Liver (tissue), 9 donors: ENCODE measurements around the gene SERP2. TPM values are rescaled to one million over a fixed set of nuclear protein-coding genes. Genes with fewer than 3 reads are reported as not detected.

Experiments used
- DNase-seq: peaks from one replicate; pipeline ENCODE4 v3.0.0-alpha.2; 2017; ENCODE audit warnings: low spot score
- H3K27ac ChIP-seq, 2 donors: one replicate each; pipeline ENCODE4 v1.7.0; 2013; ENCODE audit warnings: inconsistent platforms in 2 of 2, low read length in 2 of 2, control low read depth in 1 of 2, low read depth in 1 of 2, mild to moderate bottlenecking in 1 of 2
- H3K27me3 ChIP-seq, 4 donors: one replicate each; pipeline versions ENCODE4 v1.6.1 to v1.7.0; 2013; ENCODE audit warnings: low read length in 3 of 4, inconsistent platforms in 1 of 4, mild to moderate bottlenecking in 1 of 4, moderate library complexity in 1 of 4; ENCODE audit not compliant: control insufficient read depth in 4 of 4, insufficient read depth in 4 of 4
- H3K36me3 ChIP-seq, 4 donors: one replicate each; pipeline versions ENCODE4 v1.6.1 to v1.7.0; 2013; ENCODE audit warnings: low read length in 3 of 4, mild to moderate bottlenecking in 3 of 4, low read depth in 1 of 4, moderate library complexity in 1 of 4; ENCODE audit not compliant: control insufficient read depth in 4 of 4, insufficient read depth in 3 of 4
- H3K4me1 ChIP-seq, 4 donors: one replicate each; pipeline versions ENCODE4 v1.6.1 to v1.7.0; 2013; ENCODE audit warnings: low read length in 3 of 4, mild to moderate bottlenecking in 3 of 4, moderate library complexity in 1 of 4; ENCODE audit not compliant: control insufficient read depth in 4 of 4, insufficient read depth in 4 of 4
- H3K4me3 ChIP-seq, 3 donors: one replicate each; pipeline versions ENCODE4 v1.6.1 to v1.7.0; 2013; ENCODE audit warnings: low read length in 3 of 3, control low read depth in 1 of 3, low read depth in 1 of 3, mild to moderate bottlenecking in 1 of 3
- H3K9ac ChIP-seq, 2 donors: one replicate each; pipeline ENCODE4 v1.7.0; 2013; ENCODE audit warnings: low read length in 2 of 2, mild to moderate bottlenecking in 2 of 2, moderate library complexity in 2 of 2, control low read depth in 1 of 2, low read depth in 1 of 2
- H3K9me3 ChIP-seq, 4 donors: one replicate each; pipeline versions ENCODE4 v1.6.1 to v1.7.0; 2013; ENCODE audit warnings: low read length in 3 of 4; ENCODE audit not compliant: control insufficient read depth in 4 of 4
- EGR1 ChIP-seq, 2 donors: IDR thresholded peaks; 2 replicates each; pipeline ENCODE4 v1.6.1; 2016 to 2018; ENCODE audit warnings: antibody characterized with exemption in 2 of 2, low read depth in 2 of 2
- FOXA1 ChIP-seq: IDR thresholded peaks from 2 replicates; pipeline ENCODE4 v1.6.1; 2016; ENCODE audit warnings: antibody characterized with exemption
- FOXA2 ChIP-seq: IDR thresholded peaks from 2 replicates; pipeline ENCODE4 v1.6.1; 2016; ENCODE audit warnings: antibody characterized with exemption
- GABPA ChIP-seq, 2 donors: IDR thresholded peaks in 1 of 2; conservative IDR thresholded peaks in 1 of 2; 2 replicates each; pipeline ENCODE4 v1.6.1; 2016; ENCODE audit warnings: antibody characterized with exemption in 2 of 2, mild to moderate bottlenecking in 1 of 2, moderate library complexity in 1 of 2
- HNF4A ChIP-seq, 2 donors: conservative IDR thresholded peaks; 2 replicates each; pipeline ENCODE4 v1.6.1; 2016; ENCODE audit warnings: antibody characterized with exemption in 2 of 2, mild to moderate bottlenecking in 2 of 2
- HNF4G ChIP-seq: IDR thresholded peaks from 2 replicates; pipeline ENCODE4 v1.6.1; 2016; ENCODE audit warnings: antibody characterized with exemption
- JUND ChIP-seq, 2 donors: IDR thresholded peaks; 2 replicates each; pipeline ENCODE4 v1.6.1; 2016; ENCODE audit warnings: antibody characterized with exemption in 2 of 2
- NR2F2 ChIP-seq: IDR thresholded peaks from 2 replicates; pipeline ENCODE4 v1.6.1; 2016; ENCODE audit warnings: antibody characterized with exemption
- RAD21 ChIP-seq, 2 donors: IDR thresholded peaks; 2 replicates each; pipeline ENCODE4 v1.6.1; 2016; ENCODE audit warnings: antibody characterized with exemption in 2 of 2, mild to moderate bottlenecking in 2 of 2
- RXRA ChIP-seq, 2 donors: IDR thresholded peaks; 2 replicates each; pipeline ENCODE4 v1.6.1; 2017 to 2018; ENCODE audit warnings: antibody characterized with exemption in 2 of 2, mild to moderate bottlenecking in 1 of 2
- SP1 ChIP-seq: IDR thresholded peaks from 2 replicates; pipeline ENCODE4 v1.6.1; 2018; ENCODE audit warnings: antibody characterized with exemption, mild to moderate bottlenecking
- TAF1 ChIP-seq: conservative IDR thresholded peaks from 2 replicates; pipeline ENCODE4 v1.6.1; 2016; ENCODE audit warnings: antibody characterized with exemption, mild to moderate bottlenecking
- YY1 ChIP-seq: IDR thresholded peaks from 2 replicates; pipeline ENCODE4 v1.6.1; 2016; ENCODE audit warnings: antibody characterized with exemption, mild to moderate bottlenecking
- WGBS: extraction: QIAGEN DNeasy Blood & Tissue Kit; methylation state at CpG from one replicate; pipeline ENCODE4 v1.1.7; 2013; 5-methylcytosine and 5-hydroxymethylcytosine counted together
- polyA plus RNA-seq, 2 donors: library from polyadenylated mRNA; stranded (reverse) in 1 of 2; unstranded in 1 of 2; fragments of 200-250 nt in 1 of 2; fragments of >200 nt in 1 of 2; fragmentation: Nextera tagmentation in 1 of 2; extraction: Ambion mirVana in 1 of 2; gene quantifications; one replicate each; pipeline versions ENCODE4 v1.2.1 to v1.2.3, GENCODE V29; 2013 to 2015
- total RNA-seq, 2 donors: library from RNA; depleted of rRNA; stranded (reverse); fragments of >200 nt; gene quantifications; one replicate each; pipeline ENCODE4 v1.2.3, GENCODE V29; 2014
- TF ChIP-seq, protein P1 (sequence below): fragments of 150-350 bp; IDR thresholded peaks from 2 replicates; pipeline ENCODE4 v1.5.1; 2017; ENCODE audit warnings: improper control_type of control experiment, low read depth, low read length; ENCODE audit not compliant: missing input control
- TF ChIP-seq, protein P2 (sequence below): IDR thresholded peaks from 2 replicates; pipeline ENCODE4 v1.6.1; 2016; ENCODE audit warnings: antibody characterized with exemption
- TF ChIP-seq, protein P3 (sequence below): IDR thresholded peaks from 2 replicates; pipeline ENCODE4 v1.6.1; 2016; ENCODE audit warnings: antibody characterized with exemption
- TF ChIP-seq, protein P4 (sequence below): IDR thresholded peaks from 2 replicates; pipeline ENCODE4 v1.6.1; 2016; ENCODE audit warnings: antibody characterized with exemption
- TF ChIP-seq, protein P5 (sequence below): IDR thresholded peaks from 2 replicates; pipeline ENCODE4 v1.6.1; 2016; ENCODE audit warnings: antibody characterized with exemption, mild to moderate bottlenecking
- donor health status: healthy.
- donor health status: healthy.
- donor health status: healthy.
- donor health status: healthy.
- donor health status: healthy.

SERP2 gene
- total and polyA plus RNA-seq, 4 donors: 2.0 to 4.6 (median 3.6) TPM

DNA sequence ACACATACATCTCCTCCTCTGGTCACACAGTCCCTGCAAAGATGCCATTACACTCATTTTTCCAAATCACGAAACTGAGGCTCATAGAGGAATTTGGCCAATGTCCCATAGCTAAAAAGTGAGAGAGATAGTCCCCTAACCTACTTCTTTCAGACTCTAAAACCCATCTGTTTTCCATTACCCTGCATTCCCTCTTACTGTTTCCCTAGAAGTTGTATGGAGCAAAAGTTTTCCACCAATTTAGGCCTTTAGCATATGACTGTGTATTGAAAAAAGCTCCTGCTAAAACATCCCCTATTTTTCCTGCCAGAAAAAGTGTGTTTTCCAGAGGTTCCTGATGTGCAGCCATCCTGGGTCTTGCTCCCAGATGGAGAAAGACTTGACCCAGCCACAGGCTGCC, 16.3 kb downstream of the SERP2 start:
- Histone ChIP-seq H3K9ac (no peak overlapping the region), H3K4me1 (peaks cover 4 to 22% (median 14%) of the 10 kb centered on the region in 4 donors), H3K36me3 (no peaks in the 10 kb centered on the region), H3K27me3 (no peaks in the 10 kb centered on the region), H3K27ac (no peak overlapping the region), H3K9me3 (no peaks in the 10 kb centered on the region), H3K4me3 (no peak overlapping the region)
- 94% methylated on average over 1 of the region's 1 CpG for WGBS
- DNase-seq: no peak
- TF ChIP-seq YY1: no peak
- no peak for TF ChIP-seq RAD21 (IDR thresholded peaks at IDR 0.05)
- no peak for TF ChIP-seq GABPA (IDR thresholded peaks at IDR 0.05 in 1 of 2, conservative IDR thresholded peaks at IDR 0.05 in 1 of 2)
- no peak for TF ChIP-seq FOXA1
- TF ChIP-seq, protein P1, sequence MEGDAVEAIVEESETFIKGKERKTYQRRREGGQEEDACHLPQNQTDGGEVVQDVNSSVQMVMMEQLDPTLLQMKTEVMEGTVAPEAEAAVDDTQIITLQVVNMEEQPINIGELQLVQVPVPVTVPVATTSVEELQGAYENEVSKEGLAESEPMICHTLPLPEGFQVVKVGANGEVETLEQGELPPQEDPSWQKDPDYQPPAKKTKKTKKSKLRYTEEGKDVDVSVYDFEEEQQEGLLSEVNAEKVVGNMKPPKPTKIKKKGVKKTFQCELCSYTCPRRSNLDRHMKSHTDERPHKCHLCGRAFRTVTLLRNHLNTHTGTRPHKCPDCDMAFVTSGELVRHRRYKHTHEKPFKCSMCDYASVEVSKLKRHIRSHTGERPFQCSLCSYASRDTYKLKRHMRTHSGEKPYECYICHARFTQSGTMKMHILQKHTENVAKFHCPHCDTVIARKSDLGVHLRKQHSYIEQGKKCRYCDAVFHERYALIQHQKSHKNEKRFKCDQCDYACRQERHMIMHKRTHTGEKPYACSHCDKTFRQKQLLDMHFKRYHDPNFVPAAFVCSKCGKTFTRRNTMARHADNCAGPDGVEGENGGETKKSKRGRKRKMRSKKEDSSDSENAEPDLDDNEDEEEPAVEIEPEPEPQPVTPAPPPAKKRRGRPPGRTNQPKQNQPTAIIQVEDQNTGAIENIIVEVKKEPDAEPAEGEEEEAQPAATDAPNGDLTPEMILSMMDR: no peak
- no peak for TF ChIP-seq EGR1 (IDR thresholded peaks at IDR 0.05; ENCODE audit: low read depth in 2 of 2)
- TF ChIP-seq NR2F2: no peak
- TF ChIP-seq HNF4G: no peak
- TF ChIP-seq JUND (IDR thresholded peaks at IDR 0.05): no peak
- TF ChIP-seq, protein P2, sequence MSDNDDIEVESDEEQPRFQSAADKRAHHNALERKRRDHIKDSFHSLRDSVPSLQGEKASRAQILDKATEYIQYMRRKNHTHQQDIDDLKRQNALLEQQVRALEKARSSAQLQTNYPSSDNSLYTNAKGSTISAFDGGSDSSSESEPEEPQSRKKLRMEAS: no peak

DNA sequence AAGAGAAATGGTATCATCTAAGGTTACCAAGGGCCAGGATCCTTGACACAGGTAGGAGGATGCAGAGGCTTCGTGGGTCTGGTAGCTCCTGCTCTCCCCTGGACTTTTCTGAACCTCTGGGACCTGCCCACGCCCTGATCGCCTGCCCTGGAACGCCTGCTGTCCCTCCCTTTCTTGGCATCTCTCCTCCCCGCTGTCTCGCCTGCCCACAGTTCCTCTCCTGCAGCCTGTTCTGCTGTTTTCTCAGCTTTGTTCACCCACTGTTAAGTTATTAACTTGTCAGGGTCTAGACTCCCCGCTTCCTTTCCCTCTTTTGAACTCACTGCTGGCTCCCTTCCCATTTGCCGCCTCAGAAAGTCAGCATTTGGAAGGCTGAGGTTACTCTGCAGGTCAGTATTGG, 19.8 kb downstream of the SERP2 start:
- DNase-seq: peak; percentile 65
- H3K27me3 ChIP-seq: no peaks in the 10 kb centered on the region
- H3K9me3 ChIP-seq: no peaks in the 10 kb centered on the region
- WGBS: 14% methylated on average over 8 of the region's 8 CpGs
- no peak overlapping the region for H3K9ac ChIP-seq
- peaks cover 3 to 17% (median 8%) of the 10 kb centered on the region in 4 donors for H3K4me1 ChIP-seq
- H3K36me3 ChIP-seq: no peaks in the 10 kb centered on the region
- H3K4me3 ChIP-seq: no peak overlapping the region
- peak in 1 of 2 donors; percentile 44 for TF ChIP-seq RXRA (IDR thresholded peaks at IDR 0.05)
- no peak for TF ChIP-seq SP1
- peak in 1 of 2 donors; percentile 35 for TF ChIP-seq HNF4A (conservative IDR thresholded peaks at IDR 0.05)
- peak in 1 of 2 donors; percentile 42 for TF ChIP-seq RAD21 (IDR thresholded peaks at IDR 0.05)
- H3K27ac ChIP-seq: no peak overlapping the region

DNA sequence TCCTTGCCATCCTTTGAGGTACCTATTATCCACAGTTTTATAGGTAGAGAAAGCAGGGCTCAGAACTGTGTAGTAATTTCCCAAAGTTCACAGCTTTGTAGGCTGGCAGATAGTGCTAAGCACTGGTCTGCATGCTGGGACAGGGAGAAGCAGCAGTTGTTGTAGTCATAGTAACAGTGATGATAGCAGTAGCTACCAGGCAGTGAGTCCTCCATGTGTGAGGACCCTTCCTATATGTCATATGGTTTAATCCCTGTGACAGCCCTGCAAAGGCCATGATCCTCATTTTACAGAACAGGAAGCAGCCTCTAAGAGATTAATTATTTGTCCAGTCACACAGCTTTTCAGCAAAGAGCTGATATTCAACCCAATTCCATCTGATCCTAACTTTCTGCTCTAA, 21.0 kb downstream of the SERP2 start:
- no peak overlapping the region for H3K9ac ChIP-seq

More for the DNA sequence above, 21.0 kb downstream of the SERP2 start:
- H3K36me3 ChIP-seq: no peaks in the 10 kb centered on the region
- no peak overlapping the region for H3K27ac ChIP-seq
- no peak for TF ChIP-seq EGR1 (IDR thresholded peaks at IDR 0.05; ENCODE audit: low read depth in 2 of 2)
- no peak for TF ChIP-seq RXRA (IDR thresholded peaks at IDR 0.05)
- TF ChIP-seq, protein P3, sequence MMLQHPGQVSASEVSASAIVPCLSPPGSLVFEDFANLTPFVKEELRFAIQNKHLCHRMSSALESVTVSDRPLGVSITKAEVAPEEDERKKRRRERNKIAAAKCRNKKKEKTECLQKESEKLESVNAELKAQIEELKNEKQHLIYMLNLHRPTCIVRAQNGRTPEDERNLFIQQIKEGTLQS: no peak
- TF ChIP-seq JUND (IDR thresholded peaks at IDR 0.05): no peak
- TF ChIP-seq, protein P4, sequence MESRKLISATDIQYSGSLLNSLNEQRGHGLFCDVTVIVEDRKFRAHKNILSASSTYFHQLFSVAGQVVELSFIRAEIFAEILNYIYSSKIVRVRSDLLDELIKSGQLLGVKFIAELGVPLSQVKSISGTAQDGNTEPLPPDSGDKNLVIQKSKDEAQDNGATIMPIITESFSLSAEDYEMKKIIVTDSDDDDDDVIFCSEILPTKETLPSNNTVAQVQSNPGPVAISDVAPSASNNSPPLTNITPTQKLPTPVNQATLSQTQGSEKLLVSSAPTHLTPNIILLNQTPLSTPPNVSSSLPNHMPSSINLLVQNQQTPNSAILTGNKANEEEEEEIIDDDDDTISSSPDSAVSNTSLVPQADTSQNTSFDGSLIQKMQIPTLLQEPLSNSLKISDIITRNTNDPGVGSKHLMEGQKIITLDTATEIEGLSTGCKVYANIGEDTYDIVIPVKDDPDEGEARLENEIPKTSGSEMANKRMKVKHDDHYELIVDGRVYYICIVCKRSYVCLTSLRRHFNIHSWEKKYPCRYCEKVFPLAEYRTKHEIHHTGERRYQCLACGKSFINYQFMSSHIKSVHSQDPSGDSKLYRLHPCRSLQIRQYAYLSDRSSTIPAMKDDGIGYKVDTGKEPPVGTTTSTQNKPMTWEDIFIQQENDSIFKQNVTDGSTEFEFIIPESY: no peak
- TF ChIP-seq, protein P5, sequence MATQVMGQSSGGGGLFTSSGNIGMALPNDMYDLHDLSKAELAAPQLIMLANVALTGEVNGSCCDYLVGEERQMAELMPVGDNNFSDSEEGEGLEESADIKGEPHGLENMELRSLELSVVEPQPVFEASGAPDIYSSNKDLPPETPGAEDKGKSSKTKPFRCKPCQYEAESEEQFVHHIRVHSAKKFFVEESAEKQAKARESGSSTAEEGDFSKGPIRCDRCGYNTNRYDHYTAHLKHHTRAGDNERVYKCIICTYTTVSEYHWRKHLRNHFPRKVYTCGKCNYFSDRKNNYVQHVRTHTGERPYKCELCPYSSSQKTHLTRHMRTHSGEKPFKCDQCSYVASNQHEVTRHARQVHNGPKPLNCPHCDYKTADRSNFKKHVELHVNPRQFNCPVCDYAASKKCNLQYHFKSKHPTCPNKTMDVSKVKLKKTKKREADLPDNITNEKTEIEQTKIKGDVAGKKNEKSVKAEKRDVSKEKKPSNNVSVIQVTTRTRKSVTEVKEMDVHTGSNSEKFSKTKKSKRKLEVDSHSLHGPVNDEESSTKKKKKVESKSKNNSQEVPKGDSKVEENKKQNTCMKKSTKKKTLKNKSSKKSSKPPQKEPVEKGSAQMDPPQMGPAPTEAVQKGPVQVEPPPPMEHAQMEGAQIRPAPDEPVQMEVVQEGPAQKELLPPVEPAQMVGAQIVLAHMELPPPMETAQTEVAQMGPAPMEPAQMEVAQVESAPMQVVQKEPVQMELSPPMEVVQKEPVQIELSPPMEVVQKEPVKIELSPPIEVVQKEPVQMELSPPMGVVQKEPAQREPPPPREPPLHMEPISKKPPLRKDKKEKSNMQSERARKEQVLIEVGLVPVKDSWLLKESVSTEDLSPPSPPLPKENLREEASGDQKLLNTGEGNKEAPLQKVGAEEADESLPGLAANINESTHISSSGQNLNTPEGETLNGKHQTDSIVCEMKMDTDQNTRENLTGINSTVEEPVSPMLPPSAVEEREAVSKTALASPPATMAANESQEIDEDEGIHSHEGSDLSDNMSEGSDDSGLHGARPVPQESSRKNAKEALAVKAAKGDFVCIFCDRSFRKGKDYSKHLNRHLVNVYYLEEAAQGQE: no peak
- no peak for TF ChIP-seq SP1
- no peak for TF ChIP-seq NR2F2
- no peak for TF ChIP-seq HNF4A (conservative IDR thresholded peaks at IDR 0.05)
- no peak for TF ChIP-seq YY1
- TF ChIP-seq FOXA2: no peak
- TF ChIP-seq TAF1: no peak
- no peak overlapping the region for H3K4me3 ChIP-seq
- peaks cover 3 to 21% (median 8%) of the 10 kb centered on the region in 4 donors for H3K4me1 ChIP-seq
- no peak for DNase-seq
- H3K27me3 ChIP-seq: no peaks in the 10 kb centered on the region
- H3K9me3 ChIP-seq: no peaks in the 10 kb centered on the region
